Effector CD8-positive, alpha-beta T cell (primary cell): Measurements from ENCODE around the gene SLC35A3.
A peak's percentile ranks its signal among the peaks of the same experiment; 100 is the strongest.
"Not testable (repeated sequence)": the region's sequence is repeated elsewhere in the genome, so short reads cannot be mapped to it uniquely, and the experiment has no call there.

Experiments
- DNase-seq: peaks from one replicate; lab custom pipeline; 2025; lab: John Stamatoyannopoulos, UW
- total RNA-seq, 4 experiments: gene quantifications; one replicate each; lab custom pipeline; 2026; lab: John Stamatoyannopoulos, UW

The SLC35A3 gene
- total RNA-seq, result 24.1 to 42.9 (median 29.0) reads per million in 4 experiments

GRCh38 chr1:99969729-99970621 is at the start of gene SLC35A3:
Gene SLC35A3 (plus strand): TSS chr1:99969996. CDS start chr1:99993555, 23,559 bp downstream.
- DNase-seq, result peak; percentile 48

GRCh38 chr1:99934801-99935200 is 35.0 kb upstream of the SLC35A3 start:
- no peak for DNase-seq

- no peak for DNase-seq
These were observed 34.3 kb upstream of the SLC35A3 start for GRCh38 chr1:99935534-99935933.

GRCh38 chr1:99936071-99936470 is 33.7 kb upstream of the SLC35A3 start:
- no peak for DNase-seq

GRCh38 chr1:99942723-99943122 is 27.1 kb upstream of the SLC35A3 start:
- no peak for DNase-seq

GRCh38 chr1:99943223-99943794 is 26.5 kb upstream of the SLC35A3 start:
- no peak for DNase-seq

GRCh38 chr1:99944192-99944591 is 25.6 kb upstream of the SLC35A3 start:
- no peak for DNase-seq

- no peak for DNase-seq
These were observed 24.6 kb upstream of the SLC35A3 start for GRCh38 chr1:99945174-99945573.

- DNase-seq, result no peak
These were observed 19.3 kb upstream of the SLC35A3 start for GRCh38 chr1:99950486-99950885.

- no peak for DNase-seq
These were observed 17.3 kb upstream of the SLC35A3 start for GRCh38 chr1:99952522-99952921.

GRCh38 chr1:99955375-99955774 is 14.4 kb upstream of the SLC35A3 start:
- no peak for DNase-seq

GRCh38 chr1:99956755-99957154 is 13.0 kb upstream of the SLC35A3 start:
- DNase-seq, result no peak

- no peak for DNase-seq
These were observed 12.0 kb upstream of the SLC35A3 start for GRCh38 chr1:99957818-99958217.

- DNase-seq, result not testable (repeated sequence)
These were observed 10.5 kb upstream of the SLC35A3 start for GRCh38 chr1:99959189-99959705.

GRCh38 chr1:99960260-99960659 is 9.5 kb upstream of the SLC35A3 start:
- DNase-seq, result not testable (repeated sequence)

GRCh38 chr1:99963041-99963795 is 6.6 kb upstream of the SLC35A3 start:
- no peak for DNase-seq

GRCh38 chr1:99964806-99965205 is 5.0 kb upstream of the SLC35A3 start:
- no peak for DNase-seq

- DNase-seq, result no peak
These were observed 4.0 kb upstream of the SLC35A3 start for GRCh38 chr1:99965646-99966375.

- no peak for DNase-seq
These were observed 1.6 kb upstream of the SLC35A3 start for GRCh38 chr1:99968214-99968613.

- DNase-seq, result no peak
These were observed 502 bp upstream of the SLC35A3 start for GRCh38 chr1:99969260-99969728.

- no peak for DNase-seq
These were observed 988 bp downstream of the SLC35A3 start for GRCh38 chr1:99970713-99971255.
